GM23338 (cell line): ENCODE measurements around the gene HDAC11.

ENCODE experiments used
- CREB1 ChIP-seq: fragments of 250-450 bp; sonication (Bioruptor Pico); IDR thresholded peaks from 2 replicates; pipeline ENCODE4 v1.5.0; 2020; ENCODE audit warnings: low read depth, mild to moderate bottlenecking, moderate library complexity
- EZH2 ChIP-seq: fragments of 200-600 bp; sonication (generic); IDR thresholded peaks from one replicate; pipeline ENCODE4 v1.8.0; 2017; ENCODE audit warnings: antibody characterized with exemption, mild to moderate bottlenecking, low read depth; ENCODE audit not compliant: unreplicated experiment
- EZH2phosphoT487 ChIP-seq: fragments of 200-600 bp; sonication (generic); IDR thresholded peaks from one replicate; pipeline ENCODE4 v1.8.1; 2018; ENCODE audit warnings: antibody characterized with exemption; ENCODE audit not compliant: unreplicated experiment
- JUNB ChIP-seq: IDR thresholded peaks from one replicate; pipeline ENCODE4 v1.6.1; 2016; ENCODE audit warnings: antibody characterized with exemption; ENCODE audit not compliant: unreplicated experiment
- POLR2AphosphoS5 ChIP-seq: IDR thresholded peaks from 2 replicates; pipeline ENCODE4 v1.6.1; 2016; ENCODE audit warnings: antibody characterized with exemption, low read depth
- STAT1 ChIP-seq: IDR thresholded peaks from one replicate; pipeline ENCODE4 v1.6.1; 2016; ENCODE audit warnings: antibody characterized with exemption; ENCODE audit not compliant: unreplicated experiment
- ZNF331 ChIP-seq: fragments of 250-450 bp; sonication (Bioruptor Pico); IDR thresholded peaks from 2 replicates; pipeline ENCODE4 v1.5.0; 2020; ENCODE audit warnings: low read depth, mild to moderate bottlenecking, moderate library complexity
- TF ChIP-seq, protein P1 (sequence below), 2 experiments: fragments of 200-600 bp in 1 of 2; sonication (generic) in 1 of 2; conservative IDR thresholded peaks; 2 replicates each; pipeline versions ENCODE4 v1.5.1 to v1.6.1; 2016 to 2017; ENCODE audit warnings: antibody characterized with exemption in 2 of 2, low read depth in 2 of 2, mild to moderate bottlenecking in 2 of 2, moderate library complexity in 1 of 2
- TF ChIP-seq, protein P2 (sequence below): IDR thresholded peaks from 2 replicates; pipeline ENCODE4 v1.6.1; 2016; ENCODE audit warnings: antibody characterized with exemption
- TF ChIP-seq, protein P3 (sequence below): IDR thresholded peaks from one replicate; pipeline ENCODE4 v1.6.1; 2018; ENCODE audit warnings: antibody characterized with exemption; ENCODE audit not compliant: unreplicated experiment

DNA sequence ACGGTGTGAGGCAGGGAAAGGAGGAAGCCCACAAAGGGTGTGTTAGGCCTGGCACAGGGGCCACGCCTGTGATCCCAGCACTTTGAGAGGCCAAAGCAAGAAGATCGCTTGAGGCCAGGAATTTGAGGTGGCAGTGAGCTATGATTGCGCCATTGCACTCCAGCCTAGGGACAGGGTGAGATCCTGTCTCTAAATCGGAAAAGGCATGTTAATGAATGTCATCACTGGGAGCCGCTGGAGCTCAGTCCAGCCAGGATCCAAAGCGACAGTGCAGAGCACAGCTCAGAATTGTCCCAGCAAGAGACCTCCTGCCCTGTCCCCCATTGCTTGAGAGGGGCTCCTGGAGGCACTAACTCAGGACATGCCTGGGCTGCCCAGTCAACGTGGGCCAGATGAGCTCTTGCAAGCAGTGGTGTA lies 53.8 kb downstream of the HDAC11 start:
- TF ChIP-seq EZH2phosphoT487 (no peak), EZH2 (no peak), POLR2AphosphoS5 (no peak), CREB1 (no peak), JUNB (no peak), ZNF331 (no peak), STAT1 (no peak)
- TF ChIP-seq, protein P1, sequence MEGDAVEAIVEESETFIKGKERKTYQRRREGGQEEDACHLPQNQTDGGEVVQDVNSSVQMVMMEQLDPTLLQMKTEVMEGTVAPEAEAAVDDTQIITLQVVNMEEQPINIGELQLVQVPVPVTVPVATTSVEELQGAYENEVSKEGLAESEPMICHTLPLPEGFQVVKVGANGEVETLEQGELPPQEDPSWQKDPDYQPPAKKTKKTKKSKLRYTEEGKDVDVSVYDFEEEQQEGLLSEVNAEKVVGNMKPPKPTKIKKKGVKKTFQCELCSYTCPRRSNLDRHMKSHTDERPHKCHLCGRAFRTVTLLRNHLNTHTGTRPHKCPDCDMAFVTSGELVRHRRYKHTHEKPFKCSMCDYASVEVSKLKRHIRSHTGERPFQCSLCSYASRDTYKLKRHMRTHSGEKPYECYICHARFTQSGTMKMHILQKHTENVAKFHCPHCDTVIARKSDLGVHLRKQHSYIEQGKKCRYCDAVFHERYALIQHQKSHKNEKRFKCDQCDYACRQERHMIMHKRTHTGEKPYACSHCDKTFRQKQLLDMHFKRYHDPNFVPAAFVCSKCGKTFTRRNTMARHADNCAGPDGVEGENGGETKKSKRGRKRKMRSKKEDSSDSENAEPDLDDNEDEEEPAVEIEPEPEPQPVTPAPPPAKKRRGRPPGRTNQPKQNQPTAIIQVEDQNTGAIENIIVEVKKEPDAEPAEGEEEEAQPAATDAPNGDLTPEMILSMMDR (conservative IDR thresholded peaks at IDR 0.05; ENCODE audit: low read depth in 2 of 2), result no peak
- TF ChIP-seq, protein P2, sequence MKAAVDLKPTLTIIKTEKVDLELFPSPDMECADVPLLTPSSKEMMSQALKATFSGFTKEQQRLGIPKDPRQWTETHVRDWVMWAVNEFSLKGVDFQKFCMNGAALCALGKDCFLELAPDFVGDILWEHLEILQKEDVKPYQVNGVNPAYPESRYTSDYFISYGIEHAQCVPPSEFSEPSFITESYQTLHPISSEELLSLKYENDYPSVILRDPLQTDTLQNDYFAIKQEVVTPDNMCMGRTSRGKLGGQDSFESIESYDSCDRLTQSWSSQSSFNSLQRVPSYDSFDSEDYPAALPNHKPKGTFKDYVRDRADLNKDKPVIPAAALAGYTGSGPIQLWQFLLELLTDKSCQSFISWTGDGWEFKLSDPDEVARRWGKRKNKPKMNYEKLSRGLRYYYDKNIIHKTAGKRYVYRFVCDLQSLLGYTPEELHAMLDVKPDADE, result no peak
- TF ChIP-seq, protein P3, sequence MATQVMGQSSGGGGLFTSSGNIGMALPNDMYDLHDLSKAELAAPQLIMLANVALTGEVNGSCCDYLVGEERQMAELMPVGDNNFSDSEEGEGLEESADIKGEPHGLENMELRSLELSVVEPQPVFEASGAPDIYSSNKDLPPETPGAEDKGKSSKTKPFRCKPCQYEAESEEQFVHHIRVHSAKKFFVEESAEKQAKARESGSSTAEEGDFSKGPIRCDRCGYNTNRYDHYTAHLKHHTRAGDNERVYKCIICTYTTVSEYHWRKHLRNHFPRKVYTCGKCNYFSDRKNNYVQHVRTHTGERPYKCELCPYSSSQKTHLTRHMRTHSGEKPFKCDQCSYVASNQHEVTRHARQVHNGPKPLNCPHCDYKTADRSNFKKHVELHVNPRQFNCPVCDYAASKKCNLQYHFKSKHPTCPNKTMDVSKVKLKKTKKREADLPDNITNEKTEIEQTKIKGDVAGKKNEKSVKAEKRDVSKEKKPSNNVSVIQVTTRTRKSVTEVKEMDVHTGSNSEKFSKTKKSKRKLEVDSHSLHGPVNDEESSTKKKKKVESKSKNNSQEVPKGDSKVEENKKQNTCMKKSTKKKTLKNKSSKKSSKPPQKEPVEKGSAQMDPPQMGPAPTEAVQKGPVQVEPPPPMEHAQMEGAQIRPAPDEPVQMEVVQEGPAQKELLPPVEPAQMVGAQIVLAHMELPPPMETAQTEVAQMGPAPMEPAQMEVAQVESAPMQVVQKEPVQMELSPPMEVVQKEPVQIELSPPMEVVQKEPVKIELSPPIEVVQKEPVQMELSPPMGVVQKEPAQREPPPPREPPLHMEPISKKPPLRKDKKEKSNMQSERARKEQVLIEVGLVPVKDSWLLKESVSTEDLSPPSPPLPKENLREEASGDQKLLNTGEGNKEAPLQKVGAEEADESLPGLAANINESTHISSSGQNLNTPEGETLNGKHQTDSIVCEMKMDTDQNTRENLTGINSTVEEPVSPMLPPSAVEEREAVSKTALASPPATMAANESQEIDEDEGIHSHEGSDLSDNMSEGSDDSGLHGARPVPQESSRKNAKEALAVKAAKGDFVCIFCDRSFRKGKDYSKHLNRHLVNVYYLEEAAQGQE, result no peak
